Measurements from ENCODE around the gene SH3RF1.
A peak's percentile ranks its signal among the peaks of the same experiment; 100 is the strongest.

The SH3RF1 gene

DNA sequence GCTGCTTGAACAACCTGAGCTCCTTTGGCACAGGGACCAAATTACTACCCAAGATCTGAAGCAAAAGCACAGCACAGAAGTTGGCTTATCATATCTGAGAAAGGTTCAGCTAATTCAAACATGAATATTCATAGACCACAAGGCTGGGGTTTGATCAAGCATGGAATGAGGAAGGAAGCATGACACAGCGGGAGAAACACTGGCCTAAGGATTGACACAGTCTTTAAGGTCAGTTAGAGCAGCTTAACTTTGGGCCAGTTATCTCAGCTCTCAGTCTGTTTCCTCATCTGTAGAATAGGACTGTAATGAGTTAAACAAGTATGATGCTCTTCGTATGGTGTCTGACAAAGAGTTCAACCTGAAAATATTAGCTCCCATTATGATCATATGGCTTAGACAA, 172.2 kb downstream of the SH3RF1 start:
- DNase-seq = peak; percentile 1 to 71

DNA sequence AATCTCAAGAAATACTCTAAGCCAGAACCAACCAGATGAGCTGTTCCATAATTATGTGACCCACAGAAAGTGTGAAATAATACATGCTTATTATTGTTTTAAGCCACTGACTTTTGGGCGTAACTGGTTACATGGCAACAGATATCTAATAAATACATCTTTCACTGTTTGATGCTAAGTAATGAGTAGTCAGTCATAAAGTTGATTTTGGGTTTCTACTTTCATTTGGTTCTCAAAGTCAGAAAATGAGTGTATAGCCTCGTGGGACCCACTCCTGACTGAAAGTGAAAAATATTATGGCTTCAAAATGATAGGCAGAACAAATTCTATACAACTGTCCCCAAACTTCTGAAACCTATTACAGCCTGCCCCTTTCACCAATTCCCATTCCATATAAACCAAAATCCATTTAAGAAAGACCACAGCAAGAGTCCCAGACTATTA, 172.7 kb downstream of the SH3RF1 start:
- no peak for DNase-seq

DNA sequence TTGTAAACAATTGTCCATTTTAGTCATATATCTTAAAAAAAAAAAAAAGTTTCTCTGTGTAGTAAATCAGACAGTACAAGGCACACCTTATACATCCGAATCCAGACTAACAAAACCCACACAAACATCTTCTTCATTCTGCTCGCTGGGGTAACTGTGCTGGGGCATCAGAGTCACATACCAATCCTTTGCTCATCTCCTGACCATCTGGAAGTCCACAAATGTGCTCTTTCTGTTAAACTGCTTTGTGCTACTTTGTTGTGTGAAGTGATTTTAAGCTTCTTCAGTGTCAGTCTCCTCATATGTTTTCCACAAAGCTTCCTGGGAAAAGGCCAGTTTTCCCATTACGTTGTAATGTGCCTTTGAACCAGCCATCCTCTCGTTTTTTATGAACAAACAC, 174.5 kb downstream of the SH3RF1 start:
- DNase-seq = no peak

DNA sequence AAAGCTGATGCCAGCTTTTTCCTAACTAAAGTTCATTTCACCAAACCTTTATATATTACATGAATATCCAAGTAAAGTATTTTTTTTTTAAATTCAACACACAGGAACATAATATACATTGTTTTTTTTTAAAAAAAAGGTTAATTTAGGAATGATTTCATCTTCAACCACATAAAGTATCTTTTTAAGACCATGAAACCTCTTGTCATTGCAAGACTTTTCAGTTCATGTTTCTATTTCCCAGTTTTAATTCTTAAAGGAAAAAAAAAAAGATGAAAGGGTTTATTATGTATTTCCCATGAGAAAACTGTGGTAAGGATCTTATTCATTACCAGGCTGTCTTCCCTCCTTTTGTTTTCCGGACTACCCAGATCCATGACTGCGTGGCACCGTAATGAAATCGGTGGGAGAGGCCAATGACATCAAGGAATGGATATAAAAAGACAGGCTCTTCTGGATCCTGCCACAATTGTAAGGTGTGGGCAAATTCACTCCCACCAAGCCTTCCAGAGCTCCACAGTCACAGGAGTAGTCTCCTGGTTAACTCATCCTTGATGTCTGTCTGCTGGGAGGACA, 176.0 kb downstream of the SH3RF1 start:
- no peak for DNase-seq

- DNase-seq = no peak
Observed at GRCh38 chr4:169092889-169093522, 177.8 kb downstream of the SH3RF1 start.

GRCh38 chr4:169090484-169091215, 180.1 kb downstream of the SH3RF1 start:
- peak in 1 of 2 donors; percentile 14 for DNase-seq

DNA sequence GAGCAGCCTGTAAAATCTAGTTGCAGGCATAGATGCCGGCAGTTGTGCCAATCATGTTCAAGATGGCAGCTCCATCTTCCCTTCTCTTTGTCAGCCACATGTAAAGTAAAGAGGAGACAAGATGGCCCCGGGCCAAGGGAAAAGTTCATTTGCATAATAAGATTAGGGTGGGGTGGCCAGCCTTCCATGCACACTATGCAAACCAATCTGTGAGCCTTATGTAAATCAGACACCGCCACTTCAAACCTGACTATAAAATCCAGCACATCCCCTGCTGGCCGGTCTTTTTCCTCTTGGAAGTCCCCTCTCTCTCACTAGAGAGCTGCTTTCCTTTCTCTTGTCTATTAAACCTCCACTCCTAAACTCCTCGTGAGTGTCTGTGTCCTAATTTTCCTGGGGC, 181.8 kb downstream of the SH3RF1 start:
- no peak for DNase-seq

DNA sequence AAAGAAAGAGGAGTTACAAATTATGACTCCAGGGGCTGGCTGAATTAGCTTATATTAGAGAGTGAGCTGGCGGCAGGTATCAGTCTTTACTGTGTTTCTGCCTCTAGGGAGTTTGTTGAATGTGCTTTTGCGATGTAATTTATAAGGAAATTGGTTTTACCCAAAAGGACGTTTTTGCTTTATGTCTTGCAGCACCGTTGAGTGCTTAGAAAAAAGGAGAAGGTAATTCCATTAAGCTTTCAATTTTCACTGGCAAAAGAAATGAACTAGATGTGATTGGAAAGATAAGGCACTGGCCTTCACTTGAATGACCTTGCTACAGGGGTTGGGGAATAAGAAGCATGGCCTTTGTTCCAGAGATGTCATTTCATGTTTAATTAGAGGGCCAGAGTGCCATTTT, 185.8 kb downstream of the SH3RF1 start:
- DNase-seq = no peak

- DNase-seq = peak in 1 of 2 donors; percentile 2
Observed at GRCh38 chr4:169080981-169081380, 189.8 kb downstream of the SH3RF1 start.

- DNase-seq = peak; percentile 15 to 91
Observed at GRCh38 chr4:169079942-169080827, 190.6 kb downstream of the SH3RF1 start.

DNA sequence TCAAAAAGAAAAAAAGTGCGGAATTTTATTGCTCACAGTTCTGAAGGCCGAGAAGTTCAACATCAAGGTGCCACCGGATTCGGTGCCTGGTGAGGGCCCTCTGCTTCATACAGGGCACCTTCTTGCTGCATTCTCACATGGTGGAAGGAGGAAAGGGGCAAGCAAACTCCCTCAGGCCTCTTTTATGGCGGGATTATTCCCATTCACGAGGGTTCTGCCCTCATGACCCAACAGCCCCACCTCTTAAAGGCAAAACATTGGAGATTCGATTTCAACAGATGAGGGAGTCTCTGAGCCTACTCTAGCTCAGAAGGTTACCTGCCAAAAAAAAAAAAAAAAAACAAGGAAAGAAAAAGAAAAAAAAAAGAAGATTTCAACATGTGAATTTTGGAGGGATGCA, 196.6 kb downstream of the SH3RF1 start:
- DNase-seq = no peak

GRCh38 chr4:169071747-169072146, 199.0 kb downstream of the SH3RF1 start:
- no peak for DNase-seq

GRCh38 chr4:169070895-169071218, 199.9 kb downstream of the SH3RF1 start:
- no peak for DNase-seq

DNA sequence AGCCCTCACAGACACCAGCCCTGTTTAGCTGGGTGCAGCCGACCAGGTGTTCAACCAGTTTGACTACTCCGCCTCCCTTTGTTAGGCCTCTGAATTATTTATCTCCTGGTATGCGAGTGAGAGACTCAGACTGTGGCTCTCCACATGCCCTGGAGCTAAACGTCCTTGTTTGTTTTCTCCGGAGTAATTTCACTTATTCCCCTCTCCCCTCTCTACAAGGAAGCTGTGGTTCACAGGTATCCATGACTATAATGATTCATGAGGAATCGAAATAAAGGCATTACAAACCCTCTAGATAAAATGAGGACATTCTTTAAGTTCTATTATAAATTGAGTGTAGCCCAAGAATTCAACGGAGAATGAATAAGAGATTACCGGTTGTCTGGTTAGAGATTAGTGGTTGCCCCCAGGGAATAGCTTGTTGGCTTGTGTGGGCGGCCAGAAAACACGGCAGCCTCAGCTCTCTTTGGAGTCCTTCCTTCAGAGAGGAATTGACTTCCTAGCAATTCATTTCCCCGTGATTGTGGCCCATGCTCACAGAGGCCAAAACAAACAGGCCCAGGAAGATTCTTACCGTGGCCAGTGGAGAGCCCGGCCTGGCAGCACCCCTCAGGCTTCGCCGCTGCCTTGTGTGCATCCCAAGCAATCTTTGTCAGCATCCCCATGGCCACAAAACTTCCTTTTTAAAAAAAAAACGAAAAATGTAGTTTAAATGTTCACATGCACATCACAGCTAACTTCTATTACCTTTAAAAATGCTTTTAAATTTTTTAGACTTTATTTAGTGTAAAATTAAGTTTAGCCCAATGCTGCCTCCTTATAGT, 200.5 kb downstream of the SH3RF1 start:
- DNase-seq = no peak

GRCh38 chr4:169068423-169068822, 202.3 kb downstream of the SH3RF1 start:
- DNase-seq = no peak

DNA sequence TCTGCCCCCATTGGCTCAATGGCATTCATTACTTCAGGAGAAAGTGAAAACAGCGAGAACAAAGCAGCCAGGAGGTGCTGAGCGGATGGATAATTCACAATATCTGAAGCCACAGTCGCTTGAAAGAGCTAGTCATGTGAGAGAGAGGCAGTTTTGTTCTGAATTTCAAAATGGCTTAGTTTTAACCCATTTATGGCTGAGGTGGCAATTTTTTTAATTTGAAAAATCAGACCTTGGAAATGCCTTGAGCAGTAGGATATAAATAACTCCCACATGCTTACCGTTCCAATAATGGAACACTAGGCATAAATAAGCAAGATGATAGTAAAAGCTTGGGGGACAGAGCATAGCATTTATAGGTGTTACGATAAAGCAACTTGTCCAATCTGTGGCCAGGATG, 203.8 kb downstream of the SH3RF1 start:
- no peak for DNase-seq

- DNase-seq = no peak
Observed at GRCh38 chr4:169064296-169064695, 206.5 kb downstream of the SH3RF1 start.

DNA sequence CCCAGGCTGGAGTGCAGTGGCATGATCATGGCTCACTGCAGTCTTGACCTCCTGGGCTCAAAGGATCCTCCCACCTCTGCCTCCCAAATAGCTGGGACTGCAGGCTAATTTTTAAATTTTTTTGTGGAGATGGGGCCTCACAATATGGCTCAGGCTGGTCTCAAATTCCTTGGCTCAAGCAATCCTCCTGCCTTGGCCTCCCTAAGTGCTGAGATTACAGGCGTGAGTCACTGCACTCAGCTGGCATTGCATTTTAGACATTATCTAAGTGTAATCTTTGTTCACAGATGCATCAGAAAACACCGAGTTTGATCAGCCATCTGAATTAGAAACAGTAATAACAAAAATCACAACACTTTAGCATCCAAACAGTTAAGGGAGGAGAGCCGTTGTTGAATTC, 207.3 kb downstream of the SH3RF1 start:
- no peak for DNase-seq

DNA sequence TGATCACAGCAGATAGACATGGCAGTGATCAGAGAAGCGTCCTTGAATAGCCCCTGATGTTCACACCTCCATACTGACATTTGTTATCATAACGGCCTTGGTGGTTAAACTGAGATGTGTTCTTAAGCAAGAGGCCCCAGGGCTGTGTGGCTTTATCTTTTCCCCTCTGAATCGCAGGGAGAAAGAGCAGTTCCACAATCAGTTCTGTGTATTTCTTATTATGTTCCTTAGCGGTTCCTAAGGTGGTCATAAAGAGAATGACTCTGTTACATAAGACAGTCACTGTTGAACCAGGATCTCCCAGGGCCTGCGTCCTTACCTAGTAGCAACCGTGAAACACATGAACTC, 207.9 kb downstream of the SH3RF1 start:
- DNase-seq = no peak

DNA sequence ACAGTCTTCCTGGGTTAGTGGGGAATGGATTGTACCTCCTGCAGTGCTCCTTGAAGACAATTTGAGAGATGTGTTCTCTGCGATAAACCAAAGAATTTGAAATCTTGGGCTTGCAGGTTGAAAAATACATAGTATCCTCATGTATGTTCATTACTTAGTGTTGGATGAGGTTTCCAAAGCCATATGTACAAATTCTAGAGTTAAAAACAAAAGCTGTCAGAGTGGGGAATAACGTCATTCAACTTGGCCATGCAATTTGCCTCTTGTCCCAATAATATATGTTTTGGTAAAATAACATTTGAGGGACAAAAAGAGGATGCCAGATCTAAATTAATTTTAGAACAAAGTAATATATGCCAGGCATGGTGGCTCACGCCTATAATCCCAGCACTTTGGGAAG, 209.4 kb downstream of the SH3RF1 start:
- no peak for DNase-seq

DNA sequence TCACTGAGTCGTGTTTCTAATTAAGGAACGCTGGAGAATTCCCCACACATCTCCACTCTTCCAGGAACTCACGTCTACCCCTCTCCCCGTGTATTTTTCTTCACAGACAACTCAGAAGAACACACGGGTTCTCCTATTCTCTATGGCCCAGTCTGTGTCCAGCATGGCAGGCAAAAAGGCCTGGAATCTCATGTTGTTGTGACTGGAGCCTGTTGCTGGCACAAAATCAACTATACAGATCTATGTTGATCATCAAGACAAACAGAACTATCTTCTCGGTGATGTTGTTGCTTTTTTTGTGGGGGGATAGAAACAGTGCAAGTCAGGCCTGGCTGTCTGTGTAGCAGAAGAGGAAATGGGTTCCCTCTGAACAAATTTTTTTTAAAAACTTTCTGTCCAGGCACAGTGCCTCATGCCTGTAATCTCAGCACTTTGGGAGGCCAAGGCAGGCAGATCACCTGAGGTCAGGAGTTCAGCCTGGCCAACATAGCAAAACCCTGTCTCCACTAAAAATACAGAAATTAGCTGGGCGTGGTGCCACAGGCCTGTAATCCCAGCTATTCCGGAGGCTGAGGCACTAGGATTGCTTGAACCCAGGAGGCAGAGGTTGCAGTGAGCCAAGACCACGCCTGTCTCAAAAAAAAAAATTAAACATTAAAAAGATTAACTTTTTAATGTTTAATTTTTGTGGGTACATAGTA, 210.2 kb downstream of the SH3RF1 start:
- DNase-seq = no peak

All from bone marrow (tissue), 2 donors.